Gastrocnemius medialis (tissue), 4 donors: Measurements from ENCODE around the gene SLC5A2.

Experiments used
- CTCF ChIP-seq, 5 experiments: fragments of 450-650 bp in 3 of 5; fragments of 200-600 bp in 2 of 5; sonication (generic) in 2 of 5; IDR thresholded peaks in 4 of 5; conservative IDR thresholded peaks in 1 of 5; 1 replicate in 4 of 5; 2 replicates in 1 of 5; pipeline ENCODE4 v1.5.1; 2016 to 2019; ENCODE audit warnings: antibody characterized with exemption in 5 of 5, mild to moderate bottlenecking in 3 of 5, moderate library complexity in 3 of 5
- POLR2A ChIP-seq, 2 donors: fragments of 450-650 bp; IDR thresholded peaks; one replicate each; pipeline ENCODE4 v1.6.1; 2017; ENCODE audit warnings: antibody characterized with exemption in 2 of 2, mild to moderate bottlenecking in 2 of 2, moderate library complexity in 2 of 2

GRCh38 chr16:31439519-31439918 lies 43.4 kb upstream of the SLC5A2 start:
- TF ChIP-seq CTCF (IDR thresholded peaks at IDR 0.05 in 4 of 5, conservative IDR thresholded peaks at IDR 0.05 in 1 of 5), result no peak
- TF ChIP-seq POLR2A (IDR thresholded peaks at IDR 0.05), result no peak
